Breast epithelium (tissue), 4 donors: ENCODE measurements around the gene GNS. TPM values are rescaled to one million over a fixed set of nuclear protein-coding genes. Genes with fewer than 3 reads are reported as not detected.

Experiments
- DNase-seq, 2 donors: peaks; one replicate each; pipeline ENCODE4 v3.0.0-alpha.2; 2019; ENCODE audit warnings: low spot score in 2 of 2
- H3K27ac ChIP-seq, 2 donors: fragments of 200-600 bp; sonication (generic) in 1 of 2; one replicate each; pipeline ENCODE4 v1.5.1; 2016 to 2019; ENCODE audit warnings: mild to moderate bottlenecking in 1 of 2
- H3K27me3 ChIP-seq, 2 donors: fragments of 200-600 bp; sonication (generic) in 1 of 2; one replicate each; pipeline versions ENCODE4 v1.5.1 to v1.6.0; 2017 to 2019; ENCODE audit warnings: control low read depth in 1 of 2, mild to moderate bottlenecking in 1 of 2
- H3K36me3 ChIP-seq: fragments of 200-600 bp; one replicate; pipeline ENCODE4 v1.5.1; 2019
- H3K4me1 ChIP-seq, 2 donors: fragments of 200-600 bp; sonication (generic); one replicate each; pipeline ENCODE4 v1.5.1; 2016 to 2019; ENCODE audit warnings: control low read depth in 1 of 2
- H3K4me3 ChIP-seq, 3 donors: fragments of 200-600 bp; sonication (generic); 1 replicate in 2 of 3; 2 replicates in 1 of 3; pipeline ENCODE4 v1.5.1; 2016 to 2019; ENCODE audit warnings: mild to moderate bottlenecking in 3 of 3, moderate library complexity in 2 of 3
- H3K9me3 ChIP-seq, 2 donors: fragments of 200-600 bp; sonication (generic) in 1 of 2; one replicate each; pipeline ENCODE4 v1.5.1; 2016 to 2019; ENCODE audit warnings: control low read depth in 1 of 2
- POLR2A ChIP-seq: fragments of 450-650 bp; IDR thresholded peaks from one replicate; pipeline ENCODE4 v1.6.1; 2016; ENCODE audit warnings: antibody characterized with exemption, mild to moderate bottlenecking, moderate library complexity
- POLR2AphosphoS5 ChIP-seq, 3 donors: sonication (generic); formaldehyde crosslinking; IDR thresholded peaks; one replicate each; pipeline ENCODE4 v1.6.1; 2017; ENCODE audit warnings: antibody characterized with exemption in 3 of 3
- intact Hi-C: fragments of 100-400 bp; cut with DNase I; formaldehyde crosslinking; loops from one replicate; pipeline ENCODE4 v1.15.1; 2023; ENCODE audit warnings: low total_unique reads
- total RNA-seq, 3 donors: library from RNA; depleted of rRNA; stranded (reverse); fragments of >200 nt; gene quantifications; one replicate each; pipeline ENCODE4 v1.1.0, GENCODE V29; 2016
- TF ChIP-seq, protein P1 (sequence below), 3 donors: fragments of 450-650 bp; IDR thresholded peaks; one replicate each; pipeline ENCODE4 v1.5.1; 2016 to 2017; ENCODE audit warnings: antibody characterized with exemption in 3 of 3, mild to moderate bottlenecking in 3 of 3, moderate library complexity in 3 of 3

GNS gene
- total RNA-seq, 3 donors from 2014 or later, result 94.4 to 250 (median 98.6) TPM

DNA sequence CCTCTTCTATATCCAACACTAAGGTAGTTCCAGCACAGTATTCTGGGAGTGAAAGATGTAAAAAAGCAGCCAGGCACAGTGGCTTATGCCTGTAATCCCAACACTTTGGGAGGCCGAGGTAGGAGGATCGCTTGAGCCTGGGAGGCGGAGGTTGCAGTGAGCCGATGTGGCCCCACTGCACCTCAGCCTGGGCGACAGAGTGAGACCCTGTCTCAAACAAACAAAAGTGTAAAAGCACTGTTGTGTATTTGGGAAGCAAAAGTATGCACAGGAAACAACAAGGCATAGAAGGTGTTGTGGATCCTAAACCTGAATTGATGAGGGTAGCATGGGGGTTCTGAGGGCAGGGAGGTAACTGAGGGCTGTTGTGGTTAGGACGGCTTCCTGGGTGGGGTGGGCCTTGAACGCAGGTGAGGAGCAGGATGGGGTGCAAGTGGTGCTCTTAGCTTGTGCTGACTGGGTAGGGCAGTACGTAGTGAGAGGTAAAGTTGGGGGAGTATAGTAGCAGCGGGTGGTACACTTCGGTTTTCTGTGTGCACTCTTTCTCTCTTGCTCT lies 84.8 kb downstream of the GNS start:
- DNase-seq, result no peak
- intact Hi-C loops, result no loop called here
- Histone ChIP-seq H3K4me3 (no peak overlapping the region), H3K27ac (peak overlapping the region; percentile 10 to 48), H3K36me3 (no peaks in the 10 kb centered on the region), H3K4me1 (peaks cover 0 to 28% of the 10 kb centered on the region in 2 donors), H3K27me3 (no peaks in the 10 kb centered on the region), H3K9me3 (no peaks in the 10 kb centered on the region)
- no peak for TF ChIP-seq POLR2AphosphoS5 (IDR thresholded peaks at IDR 0.05)

DNA sequence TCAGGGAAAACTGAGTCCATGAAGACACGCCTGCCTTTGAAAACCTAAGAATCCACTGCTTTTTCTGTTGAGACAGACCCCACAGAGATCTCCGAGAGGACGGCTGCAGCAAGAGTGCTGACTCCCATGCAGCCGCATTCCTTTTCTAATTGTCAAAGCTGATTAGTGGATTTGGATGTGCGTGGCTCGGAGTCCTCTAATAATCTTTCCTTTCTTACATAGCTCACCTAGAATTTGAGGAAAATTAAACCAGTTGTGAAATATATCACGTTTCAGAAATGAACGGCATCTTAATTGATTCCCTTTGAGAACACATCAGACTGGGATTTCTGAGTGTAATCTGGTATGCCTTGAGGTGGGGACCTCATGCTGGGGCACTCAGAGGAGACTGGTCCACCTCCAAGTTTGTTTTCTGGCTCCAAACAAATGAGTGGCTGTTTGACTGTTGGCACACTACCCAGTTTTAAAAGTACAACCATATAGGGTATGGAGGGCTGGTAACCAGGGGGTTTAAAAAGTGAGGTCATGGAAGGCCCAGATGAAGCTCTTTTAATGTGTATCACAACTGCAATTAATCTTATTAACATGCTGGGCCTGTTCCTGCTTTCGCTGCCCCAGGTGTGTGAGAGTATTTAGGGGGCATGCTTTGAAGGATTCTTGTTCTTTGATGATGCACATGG lies 85.6 kb downstream of the GNS start:
- peak overlapping the region; percentile 3 to 48 for H3K27ac ChIP-seq
- H3K27me3 ChIP-seq, result no peaks in the 10 kb centered on the region
- H3K4me3 ChIP-seq, result no peak overlapping the region
- no peaks in the 10 kb centered on the region for H3K36me3 ChIP-seq
- intact Hi-C loops, result no loop called here
- TF ChIP-seq, protein P1, sequence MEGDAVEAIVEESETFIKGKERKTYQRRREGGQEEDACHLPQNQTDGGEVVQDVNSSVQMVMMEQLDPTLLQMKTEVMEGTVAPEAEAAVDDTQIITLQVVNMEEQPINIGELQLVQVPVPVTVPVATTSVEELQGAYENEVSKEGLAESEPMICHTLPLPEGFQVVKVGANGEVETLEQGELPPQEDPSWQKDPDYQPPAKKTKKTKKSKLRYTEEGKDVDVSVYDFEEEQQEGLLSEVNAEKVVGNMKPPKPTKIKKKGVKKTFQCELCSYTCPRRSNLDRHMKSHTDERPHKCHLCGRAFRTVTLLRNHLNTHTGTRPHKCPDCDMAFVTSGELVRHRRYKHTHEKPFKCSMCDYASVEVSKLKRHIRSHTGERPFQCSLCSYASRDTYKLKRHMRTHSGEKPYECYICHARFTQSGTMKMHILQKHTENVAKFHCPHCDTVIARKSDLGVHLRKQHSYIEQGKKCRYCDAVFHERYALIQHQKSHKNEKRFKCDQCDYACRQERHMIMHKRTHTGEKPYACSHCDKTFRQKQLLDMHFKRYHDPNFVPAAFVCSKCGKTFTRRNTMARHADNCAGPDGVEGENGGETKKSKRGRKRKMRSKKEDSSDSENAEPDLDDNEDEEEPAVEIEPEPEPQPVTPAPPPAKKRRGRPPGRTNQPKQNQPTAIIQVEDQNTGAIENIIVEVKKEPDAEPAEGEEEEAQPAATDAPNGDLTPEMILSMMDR (IDR thresholded peaks at IDR 0.05), result no peak
- TF ChIP-seq POLR2A (no peak), POLR2AphosphoS5 (IDR thresholded peaks at IDR 0.05) (no peak)
- H3K4me1 ChIP-seq, result peaks cover 0 to 28% of the 10 kb centered on the region in 2 donors
- no peak for DNase-seq
- no peaks in the 10 kb centered on the region for H3K9me3 ChIP-seq

DNA sequence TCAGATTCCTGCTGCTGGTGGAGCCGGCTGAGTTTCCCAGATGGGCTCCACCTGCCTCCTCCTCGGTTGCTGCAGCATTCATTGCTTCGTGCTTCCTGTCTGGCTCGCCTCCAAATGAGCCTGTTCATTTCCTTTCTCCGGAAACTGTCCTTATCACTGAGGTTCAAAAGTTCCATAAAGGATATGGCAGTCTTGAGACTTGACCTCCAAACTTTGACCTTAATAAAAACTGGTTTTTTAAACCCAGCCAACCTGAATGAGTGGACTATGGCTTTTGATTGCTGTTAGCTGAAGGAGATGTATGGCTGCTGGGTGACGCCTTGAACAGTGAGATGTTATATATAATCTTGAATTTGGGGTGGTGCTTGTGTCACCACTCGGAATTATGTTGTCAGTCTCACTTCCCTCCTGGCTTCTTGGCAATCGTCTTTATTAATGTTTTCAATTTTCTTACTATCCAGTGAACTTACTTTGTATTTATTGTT lies 86.2 kb downstream of the GNS start:
- Histone ChIP-seq H3K27me3 (no peaks in the 10 kb centered on the region), H3K36me3 (no peaks in the 10 kb centered on the region), H3K27ac (peak overlapping the region; percentile 23 to 78), H3K9me3 (no peaks in the 10 kb centered on the region), H3K4me3 (no peak overlapping the region), H3K4me1 (peaks cover 0 to 28% of the 10 kb centered on the region in 2 donors)
- TF ChIP-seq POLR2A, result no peak
- TF ChIP-seq POLR2AphosphoS5 (IDR thresholded peaks at IDR 0.05), result no peak
- intact Hi-C loops, result no loop called here
- DNase-seq, result no peak

DNA sequence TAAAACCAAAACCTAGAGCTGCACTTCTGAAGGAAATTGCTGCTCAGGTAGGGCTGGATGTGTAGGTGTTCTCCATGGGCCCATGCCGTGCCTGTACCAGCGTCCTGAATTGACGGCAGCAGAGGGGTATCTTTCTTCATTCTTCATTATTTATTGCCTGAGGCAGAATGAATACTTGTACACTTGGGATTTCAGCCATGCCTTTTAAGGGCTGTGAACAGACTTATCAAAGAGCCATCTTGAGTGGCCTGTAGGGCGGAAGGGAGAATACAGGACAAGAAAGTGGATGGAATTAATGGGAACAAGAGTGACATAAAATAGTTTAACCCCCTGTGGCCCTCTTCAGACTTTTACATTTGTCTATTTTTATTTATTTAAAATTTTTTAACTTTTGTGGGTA lies 87.5 kb downstream of the GNS start:
- no peaks in the 10 kb centered on the region for H3K36me3 ChIP-seq
- H3K27ac ChIP-seq, result peak overlapping the region; percentile 76 to 78
- no peak for DNase-seq
- intact Hi-C loops, result no loop called here
- H3K27me3 ChIP-seq, result no peaks in the 10 kb centered on the region
- no peaks in the 10 kb centered on the region for H3K9me3 ChIP-seq
- H3K4me3 ChIP-seq, result no peak overlapping the region
- no peak for TF ChIP-seq POLR2A
- TF ChIP-seq, protein P1 (IDR thresholded peaks at IDR 0.05), result peak in 1 of 3 donors; percentile 12
- TF ChIP-seq POLR2AphosphoS5 (IDR thresholded peaks at IDR 0.05), result no peak
- H3K4me1 ChIP-seq, result peaks cover 0 to 28% of the 10 kb centered on the region in 2 donors

DNA sequence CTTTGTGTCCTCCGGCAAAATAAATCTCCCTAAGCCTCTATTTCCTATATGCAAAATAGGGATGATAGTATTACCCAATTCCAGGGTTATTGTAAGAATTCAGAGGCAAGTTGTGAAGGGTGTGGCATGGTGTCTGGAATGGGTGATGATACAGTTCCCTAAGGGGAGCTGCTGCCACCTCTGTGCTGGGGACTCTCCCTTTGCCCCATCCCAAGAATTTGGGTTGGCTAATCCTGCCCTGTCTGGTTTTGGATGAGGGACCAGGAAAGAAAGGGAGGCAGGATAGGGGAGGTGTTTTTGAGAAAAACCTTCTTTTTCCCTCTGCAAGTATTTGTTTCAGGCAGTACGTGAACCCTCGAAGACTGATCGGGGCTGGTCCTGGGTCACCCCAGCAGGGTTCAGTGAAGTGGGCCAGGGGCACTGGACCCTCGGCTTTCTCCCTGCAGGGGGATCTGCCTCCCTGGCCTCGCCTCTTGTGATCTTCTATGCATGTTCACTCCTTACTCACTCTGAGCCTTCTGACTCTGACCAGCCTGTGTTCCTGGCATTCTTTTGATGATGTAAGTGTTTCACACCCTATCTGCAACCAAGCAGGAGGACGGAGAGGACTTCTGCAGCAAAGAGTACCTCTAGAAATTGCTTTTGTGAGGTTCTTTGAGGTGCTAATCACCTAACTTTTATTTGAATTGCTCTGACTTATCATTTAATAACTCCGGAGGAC lies 88.1 kb downstream of the GNS start:
- H3K4me3 ChIP-seq, result no peak overlapping the region
- H3K9me3 ChIP-seq, result no peaks in the 10 kb centered on the region
- no peak for TF ChIP-seq POLR2A
- TF ChIP-seq POLR2AphosphoS5 (IDR thresholded peaks at IDR 0.05), result no peak
- TF ChIP-seq, protein P1 (IDR thresholded peaks at IDR 0.05), result no peak
- intact Hi-C loops, result no loop called here
- H3K27ac ChIP-seq, result peak overlapping the region; percentile 76 to 78
- H3K27me3 ChIP-seq, result no peaks in the 10 kb centered on the region
- H3K4me1 ChIP-seq, result peaks cover 0 to 34% of the 10 kb centered on the region in 2 donors
- H3K36me3 ChIP-seq, result no peaks in the 10 kb centered on the region
- DNase-seq, result no peak

DNA sequence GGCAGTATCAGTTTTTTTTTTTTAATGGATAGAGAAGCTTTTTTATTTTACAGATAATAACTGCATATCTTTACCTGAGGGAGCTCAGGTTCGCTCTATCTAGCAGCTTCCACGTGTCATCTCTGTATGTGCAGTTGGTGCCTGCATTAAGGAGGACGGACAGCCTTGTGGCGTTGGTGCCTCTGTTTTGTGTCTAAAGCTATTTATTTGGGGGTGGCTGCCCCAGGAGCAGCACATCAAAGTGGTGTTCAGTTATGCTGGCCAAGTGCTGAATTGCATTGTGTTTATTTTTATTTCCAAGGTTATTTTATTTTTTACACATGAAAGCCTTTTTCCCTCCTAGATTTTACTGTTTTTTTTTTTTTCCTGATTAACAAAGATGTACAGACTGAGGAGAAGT lies 89.2 kb downstream of the GNS start:
- H3K4me1 ChIP-seq, result peaks cover 0 to 40% of the 10 kb centered on the region in 2 donors
- no peak overlapping the region for H3K4me3 ChIP-seq
- H3K9me3 ChIP-seq, result no peaks in the 10 kb centered on the region
- no peak overlapping the region for H3K27ac ChIP-seq
- DNase-seq, result no peak
- no peaks in the 10 kb centered on the region for H3K36me3 ChIP-seq
- no peak for TF ChIP-seq POLR2AphosphoS5 (IDR thresholded peaks at IDR 0.05)
- TF ChIP-seq, protein P1 (IDR thresholded peaks at IDR 0.05), result no peak
- H3K27me3 ChIP-seq, result no peaks in the 10 kb centered on the region
- intact Hi-C loops, result no loop called here
